ENCODE results near the gene CSPG5.

Gene CSPG5

GRCh38 chr3:47578691-47579632 is at the start of gene CSPG5:
Gene CSPG5 (minus strand): TSS chr3:47578865. CDS start chr3:47578693, 172 bp downstream.
- DNase-seq (ENCODE audit: low spot score), result peak; percentile 30

GRCh38 chr3:47628426-47628825 is 49.8 kb upstream of the CSPG5 start:
- no peak for DNase-seq (ENCODE audit: low spot score)

- DNase-seq (ENCODE audit: low spot score), result no peak
Measured at GRCh38 chr3:47622671-47623461, 44.2 kb upstream of the CSPG5 start.

GRCh38 chr3:47617086-47618010 is 38.7 kb upstream of the CSPG5 start:
- DNase-seq (ENCODE audit: low spot score), result peak; percentile 5

GRCh38 chr3:47614788-47615187 is 36.1 kb upstream of the CSPG5 start:
- no peak for DNase-seq (ENCODE audit: low spot score)

GRCh38 chr3:47613722-47614121 is 35.1 kb upstream of the CSPG5 start:
- DNase-seq (ENCODE audit: low spot score), result no peak

GRCh38 chr3:47612879-47613278 is 34.2 kb upstream of the CSPG5 start:
- DNase-seq (ENCODE audit: low spot score), result no peak

GRCh38 chr3:47612178-47612577 is 33.5 kb upstream of the CSPG5 start:
- DNase-seq (ENCODE audit: low spot score), result peak; percentile 68

- no peak for DNase-seq (ENCODE audit: low spot score)
Measured at GRCh38 chr3:47611576-47611975, 32.9 kb upstream of the CSPG5 start.

GRCh38 chr3:47610583-47610982 is 31.9 kb upstream of the CSPG5 start:
- DNase-seq (ENCODE audit: low spot score), result no peak

- no peak for DNase-seq (ENCODE audit: low spot score)
Measured at GRCh38 chr3:47607335-47607734, 28.7 kb upstream of the CSPG5 start.

GRCh38 chr3:47606165-47606564 is 27.5 kb upstream of the CSPG5 start:
- DNase-seq (ENCODE audit: low spot score), result no peak

GRCh38 chr3:47605652-47606051 is 27.0 kb upstream of the CSPG5 start:
- DNase-seq (ENCODE audit: low spot score), result no peak

- DNase-seq (ENCODE audit: low spot score), result no peak
Measured at GRCh38 chr3:47604145-47604544, 25.5 kb upstream of the CSPG5 start.

GRCh38 chr3:47603332-47603731 is 24.7 kb upstream of the CSPG5 start:
- DNase-seq (ENCODE audit: low spot score), result no peak

GRCh38 chr3:47601281-47601680 is 22.6 kb upstream of the CSPG5 start:
- DNase-seq (ENCODE audit: low spot score), result no peak

GRCh38 chr3:47594792-47595191 is 16.1 kb upstream of the CSPG5 start:
- DNase-seq (ENCODE audit: low spot score), result no peak

- DNase-seq (ENCODE audit: low spot score), result no peak
Measured at GRCh38 chr3:47592066-47592795, 13.6 kb upstream of the CSPG5 start.

- no peak for DNase-seq (ENCODE audit: low spot score)
Measured at GRCh38 chr3:47590216-47590615, 11.6 kb upstream of the CSPG5 start.

GRCh38 chr3:47588587-47588986 is 9.9 kb upstream of the CSPG5 start:
- no peak for DNase-seq (ENCODE audit: low spot score)

GRCh38 chr3:47588053-47588452 is 9.4 kb upstream of the CSPG5 start:
- DNase-seq (ENCODE audit: low spot score), result no peak
